H1 (cell line): Measurements from ENCODE around the gene FNDC5. TPM values are rescaled to one million over a fixed set of nuclear protein-coding genes. Genes with fewer than 3 reads are reported as not detected.

Experiments used
- CTCF ChIA-PET: fragments of 300-600 bp; sonication (Branson Sonifier 250); formaldehyde crosslinking; loops from one replicate; lab custom pipeline; 2021; ENCODE audit not compliant: partially characterized antibody; lab: Charles Lee
- POLR2A ChIA-PET: fragments of 300-600 bp; sonication (Branson Sonifier 250); formaldehyde crosslinking; loops from one replicate; lab custom pipeline; 2021; ENCODE audit warnings: inconsistent platforms; ENCODE audit not compliant: partially characterized antibody; lab: Charles Lee
- DNase-seq, 2 experiments: peaks; one replicate each; pipeline versions ENCODE4 v3.0.0 to v3.0.0-alpha.2; 2010 to 2022; ENCODE audit warnings: low spot score in 2 of 2, low read depth in 1 of 2, mixed read lengths in 1 of 2
- FAIRE-seq: peaks from 2 replicates; lab custom pipeline; 2011; peaks lifted over from hg19 to GRCh38; lab: Jason Lieb, UNC
- H2AFZ ChIP-seq: 2 replicates; pipeline ENCODE4 v1.8.1; 2012; ENCODE audit warnings: low read length, inconsistent platforms
- H2AK5ac ChIP-seq: 2 replicates; pipeline ENCODE4 v1.6.1; 2013; ENCODE audit warnings: low read depth, low read length
- H2BK120ac ChIP-seq: replicated peaks from 2 replicates; pipeline ENCODE3; 2013; ENCODE audit warnings: low read depth, low read length, inconsistent platforms
- H2BK12ac ChIP-seq: 2 replicates; pipeline ENCODE4 v1.6.1; 2013; ENCODE audit warnings: low read depth, low read length
- H2BK15ac ChIP-seq: 2 replicates; pipeline ENCODE4 v1.6.1; 2013; ENCODE audit warnings: low read length
- H2BK20ac ChIP-seq: 2 replicates; pipeline ENCODE4 v1.6.1; 2013; ENCODE audit warnings: low read length
- H2BK5ac ChIP-seq: 2 replicates; pipeline ENCODE4 v1.6.1; 2013; ENCODE audit warnings: low read depth, low read length
- H3K14ac ChIP-seq: 2 replicates; pipeline ENCODE4 v1.6.1; 2013; ENCODE audit warnings: inconsistent platforms; ENCODE audit not compliant: insufficient read length
- H3K18ac ChIP-seq: 2 replicates; pipeline ENCODE4 v1.6.1; 2013; ENCODE audit warnings: low read length; ENCODE audit errors: extremely low read depth
- H3K23ac ChIP-seq: 2 replicates; pipeline ENCODE4 v1.6.1; 2013; ENCODE audit warnings: inconsistent platforms; ENCODE audit not compliant: insufficient read length
- H3K23me2 ChIP-seq: 2 replicates; pipeline ENCODE4 v1.6.1; 2013; ENCODE audit warnings: low read depth, low read length
- H3K27ac ChIP-seq: 2 replicates; pipeline ENCODE4 v1.6.1; 2011; ENCODE audit warnings: low read depth, low read length, inconsistent platforms
- H3K27me3 ChIP-seq, 4 experiments: replicated peaks in 1 of 4; 1 replicate in 1 of 4; 2 replicates in 3 of 4; pipeline versions ENCODE4 v1.6.1 to v1.8.1; 2011 to 2013; ENCODE audit warnings: low read length in 3 of 4, mild to moderate bottlenecking in 3 of 4, inconsistent platforms in 2 of 4, mixed read lengths in 2 of 4, moderate library complexity in 1 of 4; ENCODE audit not compliant: control insufficient read depth in 3 of 4, insufficient read depth in 3 of 4; ENCODE audit errors: extremely low read depth in 1 of 4
- H3K36me3 ChIP-seq, 4 experiments: 2 replicates each; pipeline versions ENCODE4 v1.6.1 to v1.8.1; 2011 to 2013; ENCODE audit warnings: mild to moderate bottlenecking in 4 of 4, low read length in 3 of 4, moderate library complexity in 2 of 4, control low read depth in 1 of 4, inconsistent platforms in 1 of 4; ENCODE audit not compliant: insufficient read depth in 4 of 4, control insufficient read depth in 2 of 4
- H3K4ac ChIP-seq: replicated peaks from 2 replicates; pipeline ENCODE3; 2013; ENCODE audit warnings: low read length, low read depth, mixed read lengths, inconsistent platforms; ENCODE audit not compliant: insufficient read length
- H3K4me1 ChIP-seq, 4 experiments: replicated peaks in 1 of 4; 1 replicate in 1 of 4; 2 replicates in 3 of 4; pipeline versions ENCODE4 v1.6.1 to v1.8.1; 2011 to 2013; ENCODE audit warnings: low read length in 3 of 4, inconsistent platforms in 2 of 4, mixed read lengths in 1 of 4; ENCODE audit not compliant: insufficient read depth in 4 of 4, control insufficient read depth in 3 of 4
- H3K4me2 ChIP-seq, 2 experiments: 2 replicates each; pipeline versions ENCODE4 v1.6.1 to v1.8.1; 2011 to 2013; ENCODE audit warnings: low read depth in 2 of 2, low read length in 2 of 2, control low read depth in 1 of 2, inconsistent platforms in 1 of 2, mild to moderate bottlenecking in 1 of 2; ENCODE audit not compliant: insufficient read depth in 1 of 2
- H3K4me3 ChIP-seq, 4 experiments: fragments of 200-600, 300-600 bp in 1 of 4; sonication (generic), shearing (Covaris generic), sonication (Bioruptor Twin) in 1 of 4; 2 replicates each; pipeline versions ENCODE4 v1.5.1 to v1.8.1; 2011 to 2016; ENCODE audit warnings: low read length in 4 of 4, low read depth in 3 of 4, control low read depth in 2 of 4, inconsistent platforms in 2 of 4, mild to moderate bottlenecking in 2 of 4, mixed read lengths in 1 of 4, moderate library complexity in 1 of 4; ENCODE audit not compliant: insufficient read depth in 2 of 4; ENCODE audit errors: extremely low read depth in 1 of 4
- H3K56ac ChIP-seq: replicated peaks from 2 replicates; pipeline ENCODE3; 2013; ENCODE audit warnings: low read depth, mild to moderate bottlenecking, mixed read lengths, low read length, inconsistent platforms; ENCODE audit not compliant: insufficient read length
- H3K79me1 ChIP-seq: 2 replicates; pipeline ENCODE4 v1.6.1; 2013; ENCODE audit warnings: low read depth, low read length, control low read depth
- H3K79me2 ChIP-seq, 2 experiments: 2 replicates each; pipeline versions ENCODE4 v1.6.1 to v1.8.1; 2012 to 2013; ENCODE audit warnings: low read length in 2 of 2, mild to moderate bottlenecking in 2 of 2, inconsistent platforms in 1 of 2; ENCODE audit not compliant: insufficient read depth in 2 of 2, control insufficient read depth in 1 of 2
- H3K9ac ChIP-seq, 4 experiments: replicated peaks in 1 of 4; 1 replicate in 1 of 4; 2 replicates in 3 of 4; pipeline versions ENCODE4 v1.6.1 to v1.8.1; 2011 to 2013; ENCODE audit warnings: low read depth in 3 of 4, low read length in 3 of 4, control low read depth in 2 of 4, mild to moderate bottlenecking in 2 of 4, moderate library complexity in 2 of 4, inconsistent platforms in 1 of 4; ENCODE audit errors: extremely low read depth in 1 of 4
- H3K9me3 ChIP-seq, 2 experiments: 2 replicates each; pipeline versions ENCODE4 v1.6.1 to v1.8.1; 2012 to 2013; ENCODE audit warnings: mild to moderate bottlenecking in 2 of 2, moderate library complexity in 2 of 2, control low read depth in 1 of 2, inconsistent platforms in 1 of 2, low read depth in 1 of 2, low read length in 1 of 2, mixed read lengths in 1 of 2; ENCODE audit not compliant: insufficient read depth in 2 of 2
- H4K20me1 ChIP-seq, 2 experiments: replicated peaks in 1 of 2; 2 replicates each; pipeline versions ENCODE3 to v1.8.1; 2011 to 2013; ENCODE audit warnings: inconsistent platforms in 2 of 2, low read length in 2 of 2, mild to moderate bottlenecking in 1 of 2; ENCODE audit not compliant: insufficient read depth in 2 of 2, control insufficient read depth in 1 of 2
- H4K5ac ChIP-seq: 2 replicates; pipeline ENCODE4 v1.6.1; 2013; ENCODE audit warnings: low read length, low read depth, mixed read lengths, inconsistent platforms; ENCODE audit not compliant: insufficient read length
- H4K8ac ChIP-seq: 2 replicates; pipeline ENCODE4 v1.8.0; 2013; ENCODE audit warnings: mild to moderate bottlenecking, moderate library complexity, low read length, inconsistent platforms; ENCODE audit not compliant: insufficient read depth; ENCODE audit errors: extremely low read depth
- H4K91ac ChIP-seq: replicated peaks from 2 replicates; pipeline ENCODE3; 2013; ENCODE audit warnings: low read length, mixed read lengths, inconsistent platforms; ENCODE audit not compliant: insufficient read length
- ASH2L ChIP-seq: fragments of 200-600, 300-600 bp; sonication (generic); IDR thresholded peaks from one replicate; pipeline ENCODE4 v1.7.1; 2017; ENCODE audit warnings: low read length
- BRCA1 ChIP-seq: IDR thresholded peaks from 2 replicates; pipeline ENCODE4 v1.6.1; 2012; ENCODE audit warnings: low read depth, low read length, improper control_type of control experiment
- RBBP5 ChIP-seq: IDR thresholded peaks from 2 replicates; pipeline ENCODE4 v1.7.1; 2012; ENCODE audit warnings: low read depth, mild to moderate bottlenecking, inconsistent platforms, low read length, moderate library complexity, borderline replicate concordance
- TAF1 ChIP-seq: IDR thresholded peaks from 2 replicates; pipeline ENCODE4 v1.6.1; 2011; ENCODE audit warnings: mild to moderate bottlenecking, low read depth, low read length
- WGBS, 2 experiments: shearing (Covaris generic) in 1 of 2; methylation state at CpG; one replicate each; pipeline versions ENCODE4 v1.1.6 to v1.1.7; 2013 to 2015; ENCODE audit warnings: low lambda C conversion rate in 2 of 2, mixed read lengths in 2 of 2, inconsistent platforms in 1 of 2, low coverage in 1 of 2, missing lambda C conversion rate in 1 of 2; ENCODE audit not compliant: insufficient replicate concordance in 2 of 2, insufficient coverage in 1 of 2, insufficient read length in 1 of 2; ENCODE audit errors: extremely low coverage in 1 of 2, missing lambda C conversion rate in 1 of 2; 5-methylcytosine and 5-hydroxymethylcytosine counted together
- polyA plus RNA-seq, 7 experiments: library from polyadenylated mRNA; depleted of rRNA in 3 of 7; stranded (reverse) in 5 of 7; unstranded in 2 of 7; fragments of >200 nt in 5 of 7; fragments of 200-250 nt in 2 of 7; gene quantifications; 1 replicate in 5 of 7; 2 replicates in 1 of 7; 4 replicates in 1 of 7; pipeline versions ENCODE4 v1.2.1 to v1.2.3, GENCODE V29; 2011 to 2013; ENCODE audit warnings: missing spikeins in 2 of 7, mixed read lengths in 2 of 7
- total RNA-seq: library from RNA; stranded (reverse); fragmentation: NEBNext Ultra II Directional; extraction: Animal tissue kit (Norgen Biotek cat#: 25700); gene quantifications from 2 replicates; pipeline ENCODE4 v1.2.1, GENCODE V29; 2021
- TF ChIP-seq, protein P1 (sequence below), 3 experiments: IDR thresholded peaks; 1 replicate in 2 of 3; 2 replicates in 1 of 3; pipeline versions ENCODE4 v1.5.1 to v1.6.1; 2011; ENCODE audit warnings: low read length in 3 of 3, mild to moderate bottlenecking in 3 of 3, inconsistent platforms in 2 of 3, low read depth in 1 of 3, moderate library complexity in 1 of 3; ENCODE audit not compliant: insufficient read depth in 1 of 3; ENCODE audit errors: control extremely low read depth in 1 of 3

The FNDC5 gene
- total and polyA plus RNA-seq, 2 of the 8 experiments (the other 6 are each of a cell fraction or from before 2014, with no cell fraction given), result 1.8 to 2.0 TPM

DNA sequence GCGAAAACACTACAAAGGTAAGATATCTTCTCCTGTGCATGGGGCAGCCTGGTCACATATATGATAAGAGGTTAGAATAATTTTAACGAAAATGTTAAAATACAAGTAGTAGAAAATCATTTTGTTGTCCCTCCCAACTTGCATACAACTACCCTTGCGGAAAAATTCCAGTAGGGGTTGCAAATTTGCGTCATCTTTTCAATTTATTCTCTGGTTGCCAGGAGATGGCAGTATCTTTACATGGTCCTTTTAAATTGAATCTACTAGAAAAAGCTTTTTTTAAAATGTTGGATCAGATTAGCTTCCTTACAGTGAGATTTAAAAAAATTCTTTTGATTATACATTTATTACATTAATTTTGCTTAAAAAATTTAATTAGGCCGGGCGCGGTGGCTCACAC, 42.4 kb downstream of the FNDC5 start:
- H3K4ac ChIP-seq, result no peak overlapping the region
- DNase-seq (no peak), FAIRE-seq (no peak)
- H3K4me3 ChIP-seq, result no peak overlapping the region
- ChIA-PET POLR2A (interaction anchor here (0.7 to 3.3 kb wide), 6 partner anchors 10 to 23 kb away, joined by 3 to 14 read pairs (median 4); partner anchors contain the start of genes S100PBP and YARS1), CTCF (interaction anchor here (0.9 to 2.1 kb wide), 6 partner anchors 11 to 258 kb away, joined by 3 to 12 read pairs (median 4); no protein-coding TSS in a partner anchor)
- no peak overlapping the region for H2BK5ac ChIP-seq
- no peaks in the 10 kb centered on the region for H3K4me1 ChIP-seq
- H3K27ac ChIP-seq, result no peak overlapping the region
- H3K4me2 ChIP-seq, result no peak overlapping the region
- H3K27me3 ChIP-seq, result no peaks in the 10 kb centered on the region
- H4K20me1 ChIP-seq, result no peaks in the 10 kb centered on the region
- no peak overlapping the region for H4K91ac ChIP-seq
- no peaks in the 10 kb centered on the region; the same call in 1 of the 2 replicates for H3K79me1 ChIP-seq
- no peak overlapping the region for H4K5ac ChIP-seq
- no peaks in the 10 kb centered on the region for H3K23me2 ChIP-seq
- peaks cover 0 to 4% of the 10 kb centered on the region in 2 experiments; a peak in 1 of 4 replicates for H3K79me2 ChIP-seq
- WGBS, 2 experiments, result 92% methylated on average over 7 of the region's 7 CpGs; no CpG with 5 or more reads in 1 of the 2 experiments
- H3K18ac ChIP-seq, result no peak overlapping the region
- no peak overlapping the region for H3K23ac ChIP-seq
- no peak overlapping the region for H3K9ac ChIP-seq
- no peak overlapping the region for H2BK120ac ChIP-seq
- no peak overlapping the region for H3K56ac ChIP-seq
- no peak for TF ChIP-seq ASH2L
- no peak for TF ChIP-seq TAF1
- TF ChIP-seq, protein P1, sequence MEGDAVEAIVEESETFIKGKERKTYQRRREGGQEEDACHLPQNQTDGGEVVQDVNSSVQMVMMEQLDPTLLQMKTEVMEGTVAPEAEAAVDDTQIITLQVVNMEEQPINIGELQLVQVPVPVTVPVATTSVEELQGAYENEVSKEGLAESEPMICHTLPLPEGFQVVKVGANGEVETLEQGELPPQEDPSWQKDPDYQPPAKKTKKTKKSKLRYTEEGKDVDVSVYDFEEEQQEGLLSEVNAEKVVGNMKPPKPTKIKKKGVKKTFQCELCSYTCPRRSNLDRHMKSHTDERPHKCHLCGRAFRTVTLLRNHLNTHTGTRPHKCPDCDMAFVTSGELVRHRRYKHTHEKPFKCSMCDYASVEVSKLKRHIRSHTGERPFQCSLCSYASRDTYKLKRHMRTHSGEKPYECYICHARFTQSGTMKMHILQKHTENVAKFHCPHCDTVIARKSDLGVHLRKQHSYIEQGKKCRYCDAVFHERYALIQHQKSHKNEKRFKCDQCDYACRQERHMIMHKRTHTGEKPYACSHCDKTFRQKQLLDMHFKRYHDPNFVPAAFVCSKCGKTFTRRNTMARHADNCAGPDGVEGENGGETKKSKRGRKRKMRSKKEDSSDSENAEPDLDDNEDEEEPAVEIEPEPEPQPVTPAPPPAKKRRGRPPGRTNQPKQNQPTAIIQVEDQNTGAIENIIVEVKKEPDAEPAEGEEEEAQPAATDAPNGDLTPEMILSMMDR (IDR thresholded peaks at IDR 0.05; ENCODE audit: control extremely low read depth in 1 of 3, insufficient read depth in 1 of 3, low read depth in 1 of 3, low read length in 3 of 3), result peak in 1 of 3 experiments; percentile 30; a peak in 1 of 4 replicates
- TF ChIP-seq BRCA1, result no peak
- no peak for TF ChIP-seq RBBP5
- H2BK12ac ChIP-seq, result no peak overlapping the region
- H3K9me3 ChIP-seq, result no peaks in the 10 kb centered on the region
- H3K36me3 ChIP-seq, result peaks cover 14 to 79% (median 57%) of the 10 kb centered on the region in 4 experiments; a peak in 7 of 8 replicates
- no peak overlapping the region for H3K14ac ChIP-seq
- no peak overlapping the region for H2BK20ac ChIP-seq
- H2BK15ac ChIP-seq, result no peak overlapping the region
- no peak overlapping the region for H2AFZ ChIP-seq
- no peak overlapping the region for H4K8ac ChIP-seq
- H2AK5ac ChIP-seq, result no peak overlapping the region
